Measurements from ENCODE around the gene DENND6A.
"Not testable (repeated sequence)": the region's sequence is repeated elsewhere in the genome, so short reads cannot be mapped to it uniquely, and the experiment has no call there.

DENND6A gene

DNA sequence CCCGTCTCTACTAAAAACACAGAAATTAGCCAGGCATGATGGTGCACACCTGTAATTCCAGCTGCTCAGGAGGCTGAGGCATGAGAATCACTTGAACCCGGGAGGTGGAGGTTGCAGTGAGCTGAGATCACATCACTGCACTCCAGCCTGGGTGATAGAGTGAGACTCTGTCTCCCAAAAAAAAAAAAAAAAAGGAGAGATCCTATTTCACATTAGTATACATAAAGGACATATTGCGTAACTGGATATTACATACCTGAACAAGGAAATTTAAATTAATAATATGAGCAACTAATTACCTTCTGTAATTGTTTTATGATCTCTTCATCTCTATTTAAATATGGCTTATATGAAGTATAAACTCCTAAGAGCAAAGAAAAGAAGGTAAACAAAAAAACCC lies 58.6 kb downstream of the DENND6A start:
- not testable (repeated sequence) for DNase-seq (ENCODE audit: low read depth)

DNA sequence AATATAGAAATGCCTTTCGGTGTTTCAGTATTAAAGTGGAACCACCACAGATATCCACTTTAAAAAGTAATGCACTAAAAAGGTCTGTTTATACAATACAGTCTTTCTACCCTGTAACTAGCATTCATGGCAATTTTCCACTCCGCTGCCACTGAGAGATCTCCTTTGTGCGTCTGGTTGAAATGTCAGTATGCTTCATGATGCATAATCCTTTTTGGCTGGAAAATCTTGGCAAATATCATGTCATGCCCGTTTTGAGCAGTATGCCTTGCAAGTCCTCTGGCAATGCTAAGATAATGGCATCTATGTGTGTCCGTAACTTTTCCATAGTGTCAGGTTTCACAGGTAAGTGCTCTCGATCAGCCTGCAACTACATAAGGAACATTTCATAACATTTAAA lies 64.9 kb downstream of the DENND6A start:
- no peak for DNase-seq (ENCODE audit: low read depth)

DNA sequence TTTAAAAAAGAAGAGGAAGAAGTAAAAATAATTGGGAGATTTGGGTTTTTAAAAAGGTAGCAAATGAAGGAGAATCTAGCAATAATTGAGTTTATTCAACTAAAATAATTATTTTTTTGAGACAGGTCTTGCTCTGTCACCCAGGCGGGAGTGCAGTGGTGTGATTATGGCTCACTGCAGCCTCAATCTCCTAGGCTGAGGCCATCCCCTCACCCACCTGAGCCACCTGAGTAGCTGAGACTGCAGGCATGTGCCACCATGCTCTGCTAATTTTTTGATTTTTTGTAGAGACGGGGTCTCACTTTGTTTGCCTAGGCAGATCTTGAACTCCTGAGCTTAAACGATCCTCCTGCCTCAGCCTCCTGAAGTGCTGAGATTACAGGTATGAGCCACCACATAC lies 68.1 kb downstream of the DENND6A start:
- no peak for DNase-seq (ENCODE audit: low read depth)

DNA sequence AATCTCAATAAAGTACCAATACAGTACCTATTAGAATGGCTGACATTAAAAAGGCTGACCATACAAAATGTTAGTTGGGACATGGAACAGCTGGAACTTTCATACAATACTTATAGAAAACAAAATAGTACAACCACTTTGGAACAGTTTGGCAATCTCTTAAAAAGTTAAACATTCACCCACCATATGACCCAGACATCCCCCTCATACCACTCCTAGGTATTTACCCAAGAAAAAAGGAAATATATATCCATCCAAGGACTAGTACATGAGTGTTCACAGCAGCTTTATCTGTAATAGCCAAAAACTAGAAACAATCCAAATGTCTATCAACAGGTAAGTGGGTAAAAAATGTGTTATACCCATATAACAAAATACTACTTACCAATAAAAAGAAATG lies 70.5 kb downstream of the DENND6A start:
- no peak for DNase-seq (ENCODE audit: low read depth)

DNA sequence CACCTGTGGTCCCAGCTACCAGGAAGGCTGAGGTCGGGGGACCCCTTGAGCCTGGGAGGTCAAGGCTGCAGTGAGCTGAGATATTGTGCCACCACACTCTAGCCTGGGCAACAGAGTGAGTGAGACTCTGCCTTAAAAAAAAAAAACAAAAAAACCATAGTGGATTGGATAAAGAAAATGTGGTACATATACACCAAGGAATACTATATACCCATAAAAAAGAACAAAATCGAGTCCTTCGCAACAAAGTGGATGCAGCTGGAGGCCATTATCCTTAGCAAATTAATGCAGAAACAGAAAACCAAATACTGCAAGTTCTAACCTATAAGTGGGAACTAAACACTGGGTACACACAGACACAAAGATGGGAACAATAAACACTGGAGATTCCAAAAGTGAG lies 75.1 kb downstream of the DENND6A start:
- DNase-seq (ENCODE audit: low read depth) = no peak

DNA sequence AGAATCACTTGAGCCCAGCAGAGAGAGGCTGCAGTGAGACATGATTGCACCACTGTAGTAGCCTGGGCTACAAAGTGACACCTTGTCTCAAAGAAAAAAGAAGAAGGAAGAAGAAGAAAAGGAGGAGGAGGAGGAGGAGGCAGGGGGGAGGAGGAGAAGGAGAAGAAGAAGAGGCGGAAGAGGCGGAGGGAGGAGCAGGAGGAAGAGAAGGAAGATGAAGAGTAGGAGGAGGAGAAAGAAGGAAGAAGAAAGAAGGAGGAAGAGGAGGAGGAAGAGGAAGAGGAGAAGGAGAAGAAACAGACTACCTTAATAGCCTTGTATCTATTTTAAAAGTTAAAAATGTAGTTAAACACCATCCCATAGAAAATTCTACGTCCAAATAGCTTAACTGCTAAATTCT lies 76.6 kb downstream of the DENND6A start:
- no peak for DNase-seq (ENCODE audit: low read depth)

DNA sequence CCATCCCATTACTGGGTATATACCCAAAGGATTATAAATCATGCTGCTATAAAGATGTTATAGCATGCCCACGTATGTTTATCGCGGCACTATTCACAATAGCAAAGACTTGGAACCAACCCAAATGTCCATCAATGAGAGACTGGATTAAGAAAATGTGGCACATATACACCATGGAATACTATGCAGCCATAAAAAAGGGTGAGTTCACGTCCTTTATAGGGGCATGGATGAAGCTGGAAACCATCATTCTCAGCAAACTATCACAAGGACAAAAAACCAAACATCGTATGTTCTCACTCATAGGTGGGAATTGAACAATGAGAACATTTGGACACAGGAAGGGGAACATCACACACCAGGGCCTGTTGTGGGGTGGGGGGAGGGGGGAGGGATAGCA lies 81.0 kb downstream of the DENND6A start:
- not testable (repeated sequence) for DNase-seq (ENCODE audit: low read depth)

DNA sequence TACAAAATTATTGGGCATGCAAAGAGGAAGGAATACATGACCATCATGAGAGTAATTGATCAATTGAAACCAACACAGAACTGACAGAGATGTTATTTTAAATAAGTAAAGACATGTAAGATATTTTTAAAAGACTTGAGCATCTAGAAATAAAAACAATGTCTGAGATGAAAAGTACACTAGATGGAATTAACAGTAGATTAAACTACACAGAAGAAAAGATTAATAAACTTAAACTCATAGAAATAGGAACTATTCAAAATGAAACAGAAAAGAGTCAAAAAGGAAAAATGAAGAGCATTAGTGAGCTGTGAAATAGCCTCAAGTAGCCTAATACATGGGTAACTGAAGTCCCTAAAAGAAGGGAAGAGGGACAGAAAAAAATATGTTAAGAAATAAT lies 87.2 kb downstream of the DENND6A start:
- DNase-seq (ENCODE audit: low read depth) = no peak

DNA sequence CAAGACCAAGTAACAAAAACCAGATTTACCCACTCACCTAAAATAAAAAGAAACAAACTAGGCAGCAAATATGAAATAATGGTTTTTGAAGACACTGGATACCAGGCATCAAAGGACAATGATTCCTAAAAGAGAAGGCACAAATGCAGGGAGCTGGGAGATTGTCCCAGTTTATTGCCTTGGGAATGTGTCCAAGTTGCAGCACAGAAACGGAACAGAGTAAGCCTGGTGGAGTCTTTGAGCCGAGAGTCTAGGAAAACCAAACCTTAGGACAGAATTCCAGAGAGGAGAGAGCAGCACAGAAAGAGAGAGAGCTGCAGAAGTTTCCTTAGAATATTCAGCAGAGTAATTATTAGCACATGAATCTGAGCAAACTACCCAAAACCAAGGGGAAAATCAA lies 87.9 kb downstream of the DENND6A start:
- no peak for DNase-seq (ENCODE audit: low read depth)

DNA sequence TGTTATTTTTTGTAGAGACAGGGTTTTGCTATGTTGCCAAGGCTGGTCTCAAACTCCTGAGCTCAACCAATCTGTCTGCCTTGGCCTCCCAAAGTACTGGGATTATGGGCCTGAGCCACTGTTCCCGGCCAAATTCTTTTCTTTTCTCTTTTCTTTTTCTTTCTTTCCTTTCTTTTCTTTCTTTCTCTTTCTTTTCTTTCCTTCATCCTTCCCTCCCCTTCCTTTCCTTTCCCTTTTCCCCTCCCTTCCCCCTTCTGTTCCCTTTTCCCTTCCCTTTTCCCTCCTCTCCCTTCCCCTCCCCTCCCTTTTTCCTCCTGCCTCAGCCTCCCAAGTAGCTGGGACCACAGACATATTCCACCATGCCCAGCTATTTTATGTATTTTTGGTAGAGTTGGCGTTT lies 92.7 kb downstream of the DENND6A start:
- DNase-seq (ENCODE audit: low read depth) = no peak

DNA sequence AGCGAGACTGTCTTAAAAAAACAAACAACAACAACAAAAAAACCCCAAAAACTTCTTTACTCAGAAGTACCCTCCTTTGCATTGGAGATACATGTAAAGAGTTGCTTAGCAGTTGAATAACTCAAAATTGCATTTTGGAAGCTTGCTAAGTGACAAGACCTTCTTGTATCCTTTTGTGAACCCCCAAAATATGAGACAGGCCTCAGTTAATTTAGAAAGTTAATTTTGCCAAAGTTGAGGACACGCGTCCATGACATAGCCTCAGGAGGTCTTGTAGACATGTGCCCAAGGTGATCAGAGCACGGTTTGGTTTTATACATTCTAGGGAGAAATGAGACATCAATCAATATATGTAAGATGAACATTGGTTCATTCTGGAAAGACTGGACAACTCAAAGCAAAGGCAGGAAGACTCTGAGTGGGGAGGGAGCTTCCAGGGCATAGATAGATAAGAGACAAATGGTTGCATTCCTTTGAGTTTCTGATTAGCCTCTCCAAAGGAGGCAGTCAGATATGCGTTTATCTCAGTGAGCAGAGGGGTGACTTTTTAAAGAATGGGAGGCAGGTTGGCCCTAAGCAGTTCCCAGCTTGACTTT lies 94.0 kb downstream of the DENND6A start:
- DNase-seq (ENCODE audit: low read depth) = no peak

DNA sequence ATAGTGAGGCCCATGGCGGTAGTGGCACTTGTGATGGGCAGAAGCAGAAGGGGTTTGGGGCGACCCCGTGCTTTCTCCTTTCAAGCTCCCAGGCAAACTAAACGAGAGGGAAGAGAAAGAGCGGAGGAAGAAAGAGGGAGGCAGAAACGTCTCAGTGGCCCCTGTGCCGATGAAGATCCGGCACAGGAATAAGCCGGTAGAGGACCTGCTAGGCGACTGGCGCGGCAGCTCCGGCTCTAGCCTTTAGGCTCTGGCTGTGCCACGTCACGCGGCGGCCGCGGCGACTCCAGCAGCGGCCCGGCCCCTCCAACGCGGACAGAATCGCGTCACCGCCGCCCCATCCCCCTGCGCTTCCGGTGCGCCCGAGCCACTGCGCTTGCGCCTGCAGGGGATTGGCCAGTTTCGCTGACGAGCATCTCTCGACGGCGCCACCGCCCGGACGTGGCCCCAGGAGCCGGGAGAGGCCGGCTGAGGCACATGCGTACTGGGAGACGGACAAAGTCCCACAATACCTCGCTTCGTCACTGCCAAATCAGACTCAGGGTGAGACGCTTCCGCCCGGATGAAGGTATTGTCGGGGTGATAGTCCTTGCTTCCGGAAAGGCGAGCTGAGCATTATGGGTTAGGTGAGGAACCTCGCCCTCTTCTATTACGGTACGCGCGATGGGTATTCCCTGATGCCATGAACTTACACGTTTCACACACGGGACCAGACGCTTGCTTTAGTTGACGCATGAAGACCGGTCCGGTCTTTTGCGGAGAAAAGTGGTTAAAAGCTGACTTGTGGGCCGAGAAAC lies 95.6 kb downstream of the DENND6A start, which contains the start of gene ARF4:
TSS of gene ARF4 (minus strand) at position 218 of the 797 bp plus-strand sequence. CDS start at position 14, 204 bp downstream.
- DNase-seq (ENCODE audit: low read depth) = peak; percentile 96

DNA sequence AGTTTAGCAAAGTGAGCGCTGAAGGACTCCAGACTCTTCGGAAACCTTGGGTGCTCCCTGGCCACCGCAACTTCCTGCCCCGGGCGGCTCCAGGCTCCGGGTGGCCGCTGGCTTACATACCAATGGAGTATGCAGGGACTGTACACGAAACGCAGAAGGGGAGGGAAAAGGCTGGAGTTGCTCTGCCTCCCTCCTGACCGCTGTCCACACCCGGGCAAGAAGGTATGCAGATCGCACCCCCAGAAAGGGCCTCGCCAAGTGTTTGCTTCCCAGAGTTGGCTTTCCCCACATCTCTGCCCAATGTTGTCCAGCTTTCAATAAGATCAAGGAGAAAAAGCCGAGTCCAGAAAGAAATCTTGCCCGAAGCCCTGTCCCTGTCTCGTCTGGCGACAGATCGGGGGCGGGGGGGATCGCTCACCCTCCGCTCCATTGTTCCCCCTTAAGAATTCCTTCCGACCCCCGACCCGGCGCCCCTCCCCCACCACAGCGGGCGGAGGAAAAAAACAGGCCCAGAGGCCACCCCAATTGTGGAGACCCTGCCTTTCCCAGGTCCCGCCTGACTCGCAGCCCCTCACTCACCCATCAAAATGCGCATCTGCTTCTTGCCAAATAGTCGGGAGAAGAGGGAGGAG lies 96.3 kb downstream of the DENND6A start:
- peak; percentile 29 for DNase-seq (ENCODE audit: low read depth)

DNA sequence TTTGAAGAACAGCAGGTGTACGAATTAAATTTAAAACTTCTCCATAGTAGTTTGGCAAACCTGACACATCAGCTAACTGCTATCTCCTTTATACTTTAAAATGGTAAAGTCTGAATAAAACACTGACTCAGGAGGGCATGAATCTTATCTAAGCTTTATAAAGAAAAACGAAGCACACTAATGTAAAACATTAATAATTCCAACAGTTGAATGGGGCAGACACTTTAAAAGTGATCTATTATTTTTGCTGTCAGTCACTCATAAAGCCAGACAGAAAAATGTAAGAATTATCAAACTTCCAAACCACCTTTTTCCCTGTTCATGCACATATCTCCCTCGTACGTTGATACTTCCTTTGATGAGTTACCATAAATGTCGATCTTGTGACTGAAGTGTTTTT lies 98.3 kb downstream of the DENND6A start:
- no peak for DNase-seq (ENCODE audit: low read depth)

DNA sequence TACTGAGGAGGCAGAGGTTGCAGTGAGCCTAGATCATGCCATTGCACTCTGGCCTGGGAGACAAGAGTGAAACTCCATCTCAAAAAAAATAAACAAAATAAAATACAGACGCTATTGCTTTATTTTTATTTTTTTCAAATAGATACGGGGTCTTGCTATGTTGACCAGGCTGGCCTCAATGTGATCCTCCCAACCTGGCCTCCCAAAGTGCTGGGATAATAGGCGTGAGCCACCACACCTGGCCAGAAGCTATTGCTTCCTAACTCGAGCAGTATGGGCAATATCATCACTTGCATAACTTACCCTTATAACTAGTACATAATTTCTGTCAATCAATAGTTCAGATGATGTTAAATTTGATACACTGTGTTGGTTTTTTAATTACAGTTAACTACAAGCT lies 98.7 kb downstream of the DENND6A start:
- no peak for DNase-seq (ENCODE audit: low read depth)

DNA sequence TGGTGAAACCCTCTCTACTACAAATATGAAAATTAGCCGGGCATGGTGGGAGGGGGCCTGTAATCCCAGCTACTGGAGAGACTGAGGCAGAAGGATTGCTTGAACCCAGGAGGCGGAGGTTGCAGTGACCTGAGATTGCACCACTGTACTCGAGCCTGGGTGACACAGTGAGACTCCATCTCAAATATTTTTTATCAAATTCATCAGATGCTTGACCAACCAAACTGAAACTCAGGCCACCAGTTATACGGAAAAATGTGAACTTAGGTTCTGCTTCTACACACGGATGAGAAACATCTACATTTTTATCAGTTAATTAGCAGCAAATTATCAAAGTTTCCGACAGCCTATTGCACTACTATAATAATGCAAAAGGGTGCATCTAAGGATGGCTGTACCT lies 100.6 kb downstream of the DENND6A start:
- DNase-seq (ENCODE audit: low read depth) = no peak

DNA sequence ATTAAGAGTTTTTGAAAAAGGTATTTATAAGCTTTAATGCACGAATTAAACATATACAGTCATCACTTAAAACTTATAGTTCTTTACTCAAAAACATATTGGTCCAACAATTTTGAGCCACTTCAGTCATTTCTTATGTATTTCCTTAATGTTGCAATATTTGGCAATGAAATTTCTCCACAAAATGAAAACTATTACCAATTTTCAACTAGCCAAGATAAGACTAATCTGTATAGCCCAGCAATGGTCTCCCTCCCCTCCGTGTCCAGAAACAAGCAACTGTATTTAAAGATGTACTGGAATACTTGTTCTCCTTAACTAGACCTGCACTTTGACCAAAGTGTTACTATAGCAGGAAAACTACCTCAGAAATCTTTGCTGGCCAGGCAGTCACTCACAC lies 105.0 kb downstream of the DENND6A start:
- DNase-seq (ENCODE audit: low read depth) = no peak

DNA sequence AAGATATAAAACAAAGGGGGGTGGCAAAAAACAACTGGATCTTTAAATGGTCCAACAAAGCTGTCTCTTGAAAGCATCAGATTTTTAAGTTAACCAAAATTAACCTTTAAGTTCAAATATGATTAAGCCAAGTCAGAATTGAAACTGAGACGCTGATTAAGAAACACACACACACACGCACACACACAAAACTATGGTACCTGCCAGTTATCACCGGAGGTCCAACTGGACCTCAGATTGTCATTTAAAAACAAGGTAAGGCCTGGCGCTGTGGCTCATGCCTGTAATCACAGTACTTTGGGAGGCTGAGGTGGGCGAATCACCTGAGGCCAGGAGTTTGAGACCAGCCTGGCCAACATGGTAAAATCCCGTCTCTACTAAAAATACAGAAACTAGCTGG lies 106.1 kb downstream of the DENND6A start:
- DNase-seq (ENCODE audit: low read depth) = no peak

DNA sequence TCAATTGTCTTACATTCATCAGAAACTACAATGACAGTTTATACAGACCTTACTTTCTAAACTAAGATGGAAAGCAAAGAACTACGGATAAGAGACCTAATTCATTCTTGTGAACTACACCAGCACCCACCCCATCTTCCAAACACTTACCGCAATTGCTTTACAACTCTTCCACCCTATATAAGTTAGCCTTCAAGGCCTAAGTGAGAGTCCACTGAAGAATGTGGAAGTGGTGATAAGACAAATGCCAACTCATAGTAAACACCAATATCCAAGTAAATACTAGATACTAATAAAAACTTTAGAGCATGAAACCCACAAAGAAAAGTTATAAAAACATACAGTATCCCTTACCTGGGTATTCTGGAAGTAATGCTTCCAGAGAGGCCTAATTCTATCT lies 109.3 kb downstream of the DENND6A start:
- DNase-seq (ENCODE audit: low read depth) = no peak

DNA sequence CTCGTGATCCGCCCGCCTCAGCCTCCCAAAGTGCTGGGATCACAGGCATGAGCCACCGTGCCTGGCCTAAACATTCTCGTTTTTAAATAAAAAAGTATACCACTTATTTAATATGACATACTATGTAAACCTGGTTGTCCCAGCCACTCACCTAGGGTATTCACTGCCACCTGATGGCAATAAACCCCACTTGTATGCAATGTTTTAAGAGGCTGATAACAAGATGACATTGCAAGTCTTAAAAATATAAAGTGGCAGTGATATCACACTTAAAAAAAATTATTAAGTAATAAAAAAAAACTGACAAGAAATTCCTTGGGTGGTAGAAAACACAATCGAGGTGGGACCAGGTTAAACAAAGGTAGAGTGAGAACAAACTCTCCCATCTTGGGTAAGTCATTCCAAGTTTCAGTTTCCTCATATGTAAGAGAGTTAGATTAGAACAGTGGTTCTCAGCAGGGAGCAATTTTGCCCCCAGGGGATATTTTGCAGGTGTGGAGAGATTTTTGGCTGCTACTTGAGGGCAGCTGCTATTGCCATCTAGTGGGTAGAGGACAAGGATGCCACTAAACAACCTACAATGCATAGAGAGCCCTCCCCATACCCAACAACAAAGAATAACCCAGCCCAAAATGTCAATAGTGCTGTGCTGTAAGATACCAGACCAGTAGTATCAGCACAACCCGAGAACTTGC lies 110.3 kb downstream of the DENND6A start:
- no peak for DNase-seq (ENCODE audit: low read depth)

DNA sequence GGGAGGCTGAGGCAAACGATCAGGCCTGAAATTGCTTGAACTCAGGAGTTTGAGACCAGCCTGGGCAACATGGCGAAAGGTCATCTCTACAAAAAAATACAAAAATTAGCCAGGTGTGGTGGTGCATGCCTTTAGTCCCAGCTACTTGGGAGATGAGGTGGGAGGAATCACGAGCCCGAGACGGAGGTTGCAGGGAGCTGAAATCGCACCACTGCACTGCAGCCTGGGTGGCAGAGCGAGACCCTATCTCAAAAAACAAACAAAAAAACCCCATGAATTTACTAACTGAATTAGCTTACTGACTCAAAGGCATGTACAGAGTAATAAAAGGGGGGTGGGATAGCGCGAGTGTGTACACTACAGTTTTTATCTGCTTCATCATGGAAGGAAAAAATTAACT lies 115.1 kb downstream of the DENND6A start:
- no peak for DNase-seq (ENCODE audit: low read depth)

DNA sequence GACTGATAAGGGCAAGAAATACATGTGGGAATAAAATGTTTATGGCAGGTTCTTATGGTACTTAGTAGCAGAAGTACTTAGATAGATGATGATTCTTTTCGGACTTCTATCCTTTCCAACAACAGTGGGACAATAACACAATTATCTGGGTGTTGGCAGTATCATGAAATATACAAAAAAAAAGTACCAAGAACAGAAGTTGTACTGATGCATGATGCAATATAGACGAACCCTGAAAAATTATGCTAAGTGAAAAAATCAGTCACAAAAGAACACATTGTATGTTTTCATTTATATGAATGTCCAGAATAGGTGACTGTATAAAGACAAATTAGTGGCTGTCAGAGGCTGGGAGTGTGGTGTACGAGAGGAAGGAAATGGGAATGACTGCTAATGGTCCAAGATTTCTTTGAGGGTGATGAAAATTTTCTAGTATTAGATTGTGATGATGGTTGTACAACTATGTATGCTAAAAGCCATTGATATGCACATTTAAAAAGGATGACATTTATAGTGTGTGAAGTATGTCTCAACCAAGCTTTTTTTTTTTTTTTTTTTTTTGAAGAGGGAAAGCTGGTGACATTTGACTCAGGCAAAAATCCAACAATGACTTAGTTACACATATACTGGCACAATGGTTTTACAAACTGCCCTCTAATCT lies 116.8 kb downstream of the DENND6A start:
- DNase-seq (ENCODE audit: low read depth) = no peak

Data from stimulated activated CD8-positive, alpha-beta memory T cell treated with anti-CD3 and anti-CD28 coated beads, Interleukin-7, amount 100 ng/mL, for 24 hours (primary cell).